ACHN (cell line): ENCODE data around the gene ERI3.

Experiments
- DNase-seq: peaks from one replicate; pipeline ENCODE4 v3.0.0-alpha.2; 2015
- in situ Hi-C: cut with HindIII; loops from 2 replicates; pipeline ENCODE4 v1.10.0; 2017; ENCODE audit warnings: low sequenced_read_pairs, low pct_ligation_motif_present, low pct_unique_long_range_greater_than_20kb

ERI3 gene

GRCh38 chr1:44354840-44355581 is at the start of gene ERI3:
ERI3 (minus strand) TSS chr1:44355257; CDS start chr1:44355026, 231 bp downstream.
- DNase-seq = peak; percentile 95
- in situ Hi-C loops = no loop called here

GRCh38 chr1:44401256-44402228 is 46.5 kb upstream of the ERI3 start:
- in situ Hi-C loops = no loop called here
- DNase-seq = no peak

GRCh38 chr1:44390277-44390676 is 35.2 kb upstream of the ERI3 start:
- peak; percentile 9 for DNase-seq

GRCh38 chr1:44389437-44389836 is 34.4 kb upstream of the ERI3 start:
- in situ Hi-C loops = no loop called here
- no peak for DNase-seq

More at GRCh38 chr1:44390277-44390676, 35.2 kb upstream of the ERI3 start:
- in situ Hi-C loops = no loop called here

- in situ Hi-C loops = no loop called here
- DNase-seq = no peak
Measured at GRCh38 chr1:44388551-44388950, 33.5 kb upstream of the ERI3 start.

GRCh38 chr1:44380666-44381177 is 25.7 kb upstream of the ERI3 start:
- in situ Hi-C loops = no loop called here

GRCh38 chr1:44377925-44378784 is 23.1 kb upstream of the ERI3 start:
- DNase-seq = peak; percentile 44
- in situ Hi-C loops = no loop called here

More at GRCh38 chr1:44380666-44381177, 25.7 kb upstream of the ERI3 start:
- no peak for DNase-seq

- DNase-seq = no peak
- in situ Hi-C loops = no loop called here
Measured at GRCh38 chr1:44375547-44375946, 20.5 kb upstream of the ERI3 start.

- in situ Hi-C loops = no loop called here
- DNase-seq = no peak
Measured at GRCh38 chr1:44371206-44371605, 16.1 kb upstream of the ERI3 start.

- in situ Hi-C loops = no loop called here
- no peak for DNase-seq
Measured at GRCh38 chr1:44368471-44369151, 13.6 kb upstream of the ERI3 start.

GRCh38 chr1:44367944-44368343 is 12.9 kb upstream of the ERI3 start:
- in situ Hi-C loops = no loop called here
- DNase-seq = no peak

GRCh38 chr1:44366371-44366975 is 11.4 kb upstream of the ERI3 start:
- in situ Hi-C loops = no loop called here
- DNase-seq = no peak

GRCh38 chr1:44361478-44361877 is 6.4 kb upstream of the ERI3 start:
- peak; percentile 15 for DNase-seq
- in situ Hi-C loops = no loop called here

- no peak for DNase-seq
- in situ Hi-C loops = no loop called here
Measured at GRCh38 chr1:44359234-44359935, 4.3 kb upstream of the ERI3 start.

GRCh38 chr1:44357710-44358109 is 2.7 kb upstream of the ERI3 start:
- in situ Hi-C loops = no loop called here
- no peak for DNase-seq

- DNase-seq = peak; percentile 1
- in situ Hi-C loops = no loop called here
Measured at GRCh38 chr1:44355582-44356305, 687 bp upstream of the ERI3 start.
